ENCODE results near the gene MORN3.

MORN3 gene

GRCh38 chr12:121603581-121603980, 65.9 kb downstream of the MORN3 start:
- no peak for TF ChIP-seq CTCF (IDR thresholded peaks at IDR 0.05; ENCODE audit: insufficient read depth, missing control alignments)
- no peak for DNase-seq (ENCODE audit: insufficient read length, low spot score)
- FAIRE-seq: no peak

- TF ChIP-seq CTCF (IDR thresholded peaks at IDR 0.05; ENCODE audit: insufficient read depth, missing control alignments): no peak
- FAIRE-seq (no peak), DNase-seq (ENCODE audit: insufficient read length, low spot score) (no peak)
These were observed 66.7 kb downstream of the MORN3 start for GRCh38 chr12:121602766-121603165.

GRCh38 chr12:121600702-121601336, 68.6 kb downstream of the MORN3 start:
- TF ChIP-seq CTCF (IDR thresholded peaks at IDR 0.05; ENCODE audit: insufficient read depth, missing control alignments): no peak
- DNase-seq (ENCODE audit: insufficient read length, low spot score): no peak
- no peak for FAIRE-seq
